HG02571 (cell line): Measurements from ENCODE around the gene PSTPIP2.
A peak's percentile ranks its signal among the peaks of the same experiment; 100 is the strongest.
"Not testable (repeated sequence)": the region's sequence is repeated elsewhere in the genome, so short reads cannot be mapped to it uniquely, and the experiment has no call there.

Source experiments
- ATAC-seq: cut with Tn5 transposase; IDR thresholded peaks from one replicate; pipeline ENCODE4 v1.9.1; 2021; ENCODE audit warnings: mild to moderate bottlenecking, moderate library complexity; ENCODE audit not compliant: unreplicated experiment

The PSTPIP2 gene

DNA sequence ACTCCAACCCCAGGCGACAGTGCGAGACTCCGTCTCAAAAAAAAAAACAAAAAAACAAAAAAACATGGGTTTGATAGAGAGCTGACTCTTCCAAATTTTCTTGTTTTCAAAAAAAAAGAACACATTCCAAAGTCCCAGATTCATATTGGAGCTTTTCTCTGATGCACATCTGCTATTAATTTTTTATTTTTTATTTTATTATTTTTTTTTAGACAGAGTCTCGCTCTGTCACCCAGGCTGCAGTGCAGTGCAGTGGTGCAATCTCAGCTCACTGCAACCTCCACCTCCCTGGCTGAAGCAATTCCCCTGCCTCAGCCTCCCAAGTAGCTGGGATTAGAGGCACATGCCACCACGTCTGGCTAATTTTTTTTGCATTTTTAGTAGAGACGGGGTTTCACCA is 79.5 kb downstream of the PSTPIP2 start:
- not testable (repeated sequence) for ATAC-seq

- no peak for ATAC-seq
Observed at GRCh38 chr18:45991788-45992187, 80.3 kb downstream of the PSTPIP2 start.

DNA sequence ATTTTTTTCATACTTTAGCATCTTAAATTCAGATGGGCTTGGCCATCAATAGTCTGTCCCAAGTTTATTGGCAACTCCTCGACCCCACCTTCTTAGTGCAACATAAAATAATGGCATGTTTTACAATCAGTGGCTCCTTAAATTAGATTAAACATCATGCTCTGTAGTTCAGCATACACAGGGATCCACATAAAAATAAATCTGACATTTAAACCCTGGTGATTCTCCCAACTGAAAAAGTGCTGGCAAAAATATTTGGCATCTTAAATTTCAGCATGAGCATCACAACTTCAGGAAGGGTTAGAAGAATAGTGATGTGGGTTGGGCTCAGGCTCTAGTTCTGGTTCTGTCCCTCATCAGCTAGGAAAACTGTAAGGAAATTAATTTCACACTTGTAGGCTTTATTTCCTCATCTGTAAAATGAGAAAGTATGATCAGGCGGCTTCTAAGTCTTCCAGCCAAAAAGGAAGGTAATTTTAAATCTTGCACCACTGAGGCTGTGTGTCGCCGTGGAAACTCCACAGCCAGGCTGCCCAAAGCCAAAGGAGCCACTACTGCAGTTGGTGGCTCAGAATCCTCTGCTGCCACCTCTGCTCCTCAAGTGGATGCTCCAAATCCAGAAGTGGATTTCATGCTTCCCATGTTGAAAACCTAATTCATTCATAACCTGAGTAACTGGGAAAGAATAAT is 87.4 kb downstream of the PSTPIP2 start:
- no peak for ATAC-seq

DNA sequence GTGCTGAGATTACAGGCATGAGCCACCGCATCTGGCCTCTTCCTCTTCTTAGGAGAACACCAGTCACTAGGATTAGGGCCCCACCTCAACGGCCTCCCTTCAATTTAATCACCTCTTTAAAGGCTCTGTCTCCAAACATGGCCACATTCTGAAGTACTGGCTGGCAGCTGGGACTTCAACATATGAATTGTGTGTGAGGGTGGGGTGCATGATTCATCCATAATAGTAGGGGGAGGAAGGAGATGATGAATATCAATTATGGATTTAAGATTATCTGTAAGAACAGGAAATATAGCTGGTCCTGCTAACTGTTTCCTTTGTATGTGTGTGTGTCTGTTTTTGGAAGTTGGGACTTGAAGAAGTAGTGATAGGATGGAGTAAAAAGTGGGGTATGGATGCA is 90.2 kb downstream of the PSTPIP2 start:
- no peak for ATAC-seq

- ATAC-seq, result no peak
Observed at GRCh38 chr18:45980229-45980628, 91.8 kb downstream of the PSTPIP2 start.

- no peak for ATAC-seq
Observed at GRCh38 chr18:45978084-45978483, 94.0 kb downstream of the PSTPIP2 start.

- no peak for ATAC-seq
Observed at GRCh38 chr18:45976974-45977373, 95.1 kb downstream of the PSTPIP2 start.

DNA sequence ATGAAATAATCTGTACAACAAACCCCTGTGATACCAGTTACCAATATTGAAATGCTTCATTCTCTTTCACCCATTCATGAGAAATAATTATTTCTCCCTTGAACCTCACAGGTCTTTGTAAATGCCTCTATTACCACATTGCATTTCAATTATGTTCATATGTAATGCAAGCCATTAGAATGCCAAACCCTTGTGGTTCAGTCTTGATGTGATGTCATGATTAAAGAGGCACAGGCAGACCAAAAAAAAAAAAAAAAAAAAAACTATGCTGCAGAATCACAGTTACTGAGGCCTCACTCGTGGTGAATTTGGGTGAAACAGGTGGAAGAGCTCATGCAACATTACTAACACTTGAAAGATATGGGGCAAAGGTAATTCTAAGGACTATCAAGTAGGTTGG is 95.5 kb downstream of the PSTPIP2 start:
- no peak for ATAC-seq

- ATAC-seq, result no peak
Observed at GRCh38 chr18:45974088-45974536, 97.9 kb downstream of the PSTPIP2 start.

DNA sequence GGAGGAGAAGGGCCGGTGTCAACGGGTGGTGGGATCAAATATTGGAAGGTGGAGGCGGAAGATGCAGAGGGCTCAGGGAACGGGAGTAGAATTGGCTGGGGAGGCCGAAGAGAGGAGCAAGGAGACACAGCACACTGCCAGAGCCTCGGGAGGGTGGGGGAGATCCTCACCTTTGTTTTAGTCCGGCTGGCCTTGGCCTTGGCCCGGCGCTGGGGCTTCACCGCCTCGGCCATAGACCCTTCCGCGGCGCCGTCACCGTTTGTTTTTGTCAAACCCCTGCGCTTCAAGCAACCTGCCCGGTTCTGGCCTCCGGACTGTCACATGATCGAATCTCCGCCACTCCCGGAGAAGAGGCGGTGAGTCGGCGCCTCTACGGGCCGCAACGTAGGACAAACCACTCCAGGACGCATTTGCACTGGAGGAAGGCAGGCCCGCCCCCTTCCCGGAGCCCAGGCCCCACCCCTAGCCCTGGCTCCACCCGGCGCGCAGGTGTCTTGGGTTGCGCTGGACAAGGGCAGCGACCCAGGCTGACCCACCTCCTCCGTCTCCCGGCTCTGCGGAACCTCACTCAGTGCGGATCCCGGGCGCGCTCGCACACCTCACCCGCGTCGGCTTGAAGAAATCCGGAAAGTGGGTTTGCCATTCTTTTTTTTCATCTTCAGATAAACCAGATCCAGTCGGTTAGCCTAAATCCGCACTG is 104.9 kb downstream of the PSTPIP2 start, which contains the start of gene EPG5:
Gene EPG5 (minus strand): TSS at position 323 of the 700 bp plus-strand sequence. CDS start 90 bp downstream, at position 233.
- ATAC-seq, result peak; percentile 98

- ATAC-seq, result not testable (repeated sequence)
Observed at GRCh38 chr18:45964913-45965312, 107.1 kb downstream of the PSTPIP2 start.

- no peak for ATAC-seq
Observed at GRCh38 chr18:45962866-45963265, 109.2 kb downstream of the PSTPIP2 start.

DNA sequence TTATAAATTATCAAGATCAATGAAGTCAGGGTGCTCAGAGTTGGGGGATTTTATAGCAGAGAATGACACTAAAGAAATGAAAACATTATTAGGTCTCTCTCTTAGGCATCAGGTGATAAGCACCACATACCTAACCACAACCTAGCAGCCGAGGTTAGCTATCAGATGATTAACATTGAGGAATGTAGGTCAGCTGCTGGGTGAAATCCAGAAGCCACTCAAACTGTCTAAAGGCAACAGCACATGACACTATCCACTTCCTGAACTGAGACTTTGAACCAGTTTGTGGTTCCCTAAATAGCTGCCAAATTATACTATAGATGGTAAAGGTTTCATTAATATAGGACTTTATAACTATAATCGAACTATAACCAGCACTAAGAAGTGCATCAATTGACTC is 109.6 kb downstream of the PSTPIP2 start:
- ATAC-seq, result no peak

GRCh38 chr18:45959484-45959883 is 112.6 kb downstream of the PSTPIP2 start:
- not testable (repeated sequence) for ATAC-seq

DNA sequence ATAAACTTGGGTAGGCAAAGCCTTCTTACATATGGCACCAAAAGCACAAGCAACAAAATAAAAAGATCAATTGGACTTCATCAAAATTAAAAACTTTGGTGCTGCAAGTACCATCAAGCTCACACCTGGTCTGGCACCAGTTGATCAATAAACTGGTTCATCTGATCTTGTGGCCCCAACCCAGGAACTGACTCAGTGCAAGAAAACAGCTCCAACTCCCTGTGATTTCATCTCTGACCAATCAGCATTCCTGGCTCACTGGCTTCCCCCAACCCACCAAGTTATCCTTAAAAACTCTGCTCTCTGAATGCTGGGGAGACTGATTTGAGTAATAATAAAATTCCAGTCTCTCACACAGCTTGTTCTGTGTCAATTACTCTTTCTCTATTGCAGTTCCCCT is 113.3 kb downstream of the PSTPIP2 start:
- no peak for ATAC-seq

GRCh38 chr18:45958027-45958426 is 114.0 kb downstream of the PSTPIP2 start:
- no peak for ATAC-seq

DNA sequence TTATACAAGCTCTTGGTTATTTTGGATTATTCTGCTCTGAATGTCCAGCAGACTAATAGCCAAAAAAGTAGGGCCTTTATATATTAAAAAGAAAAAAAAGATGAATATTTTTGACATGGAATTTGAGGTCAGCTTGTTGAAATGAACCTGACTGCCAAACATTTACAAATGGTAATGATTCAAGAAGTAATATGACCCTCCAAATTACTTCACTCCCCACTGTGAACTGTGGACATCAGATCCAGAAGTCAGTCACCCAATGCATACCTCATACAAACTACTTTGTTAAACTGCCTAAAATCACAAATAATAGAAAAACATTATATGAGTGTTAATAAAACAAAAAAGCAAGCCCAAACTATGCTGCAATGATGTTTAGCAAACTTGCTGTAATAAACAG is 115.0 kb downstream of the PSTPIP2 start:
- no peak for ATAC-seq

DNA sequence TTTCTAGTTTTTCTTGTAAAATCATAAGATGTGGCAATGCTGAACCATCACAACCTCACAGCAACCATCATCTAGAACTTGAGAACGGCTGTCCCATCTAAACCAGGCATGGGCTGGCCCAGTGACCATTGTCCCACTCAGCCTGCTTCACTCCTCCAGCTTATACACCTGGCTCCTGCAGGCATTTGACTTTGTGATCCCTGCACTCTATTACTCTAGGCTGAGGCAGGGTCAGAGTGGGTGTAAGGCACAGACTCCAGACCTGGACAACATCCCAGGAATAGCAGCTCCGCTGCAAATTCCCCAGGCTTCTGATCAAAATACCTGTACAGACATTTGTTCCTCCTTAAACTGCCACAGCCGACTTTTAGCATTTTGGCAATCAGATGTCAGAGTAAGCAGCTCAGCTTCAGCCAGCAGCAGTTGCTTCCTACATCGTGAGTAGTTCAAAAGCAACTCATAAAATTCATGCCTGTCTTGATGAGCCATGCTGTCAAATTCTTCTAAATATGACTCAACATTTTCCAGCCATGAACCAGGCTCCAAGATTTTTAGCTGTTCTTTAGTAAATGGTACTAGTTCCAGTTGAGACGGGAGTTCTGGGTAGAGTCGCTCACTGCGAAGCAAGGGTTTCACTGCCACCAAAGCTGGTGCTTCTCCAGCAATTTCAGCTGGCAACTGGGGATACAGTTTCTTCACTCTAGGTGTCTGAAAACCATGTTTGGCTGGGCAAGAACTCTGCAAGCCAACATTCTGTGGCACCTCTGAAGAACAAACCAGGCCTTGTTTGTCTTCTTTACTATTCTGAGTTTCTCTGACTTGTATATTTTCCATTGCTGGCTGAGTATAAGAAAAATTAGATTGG is 117.8 kb downstream of the PSTPIP2 start:
- ATAC-seq, result no peak

GRCh38 chr18:45951016-45951714 is 120.9 kb downstream of the PSTPIP2 start:
- ATAC-seq, result no peak

- no peak for ATAC-seq
Observed at GRCh38 chr18:45945669-45946068, 126.4 kb downstream of the PSTPIP2 start.

- no peak for ATAC-seq
Observed at GRCh38 chr18:45940724-45941123, 131.3 kb downstream of the PSTPIP2 start.
